GM19099 (cell line): Measurements from ENCODE around the gene DCPS.

Experiments
- POLR2A ChIP-seq: IDR thresholded peaks from 3 replicates; pipeline ENCODE4 v1.6.1; 2011; ENCODE audit warnings: low read depth; ENCODE audit not compliant: insufficient read length; ENCODE audit errors: extremely low read depth

The DCPS gene

DNA sequence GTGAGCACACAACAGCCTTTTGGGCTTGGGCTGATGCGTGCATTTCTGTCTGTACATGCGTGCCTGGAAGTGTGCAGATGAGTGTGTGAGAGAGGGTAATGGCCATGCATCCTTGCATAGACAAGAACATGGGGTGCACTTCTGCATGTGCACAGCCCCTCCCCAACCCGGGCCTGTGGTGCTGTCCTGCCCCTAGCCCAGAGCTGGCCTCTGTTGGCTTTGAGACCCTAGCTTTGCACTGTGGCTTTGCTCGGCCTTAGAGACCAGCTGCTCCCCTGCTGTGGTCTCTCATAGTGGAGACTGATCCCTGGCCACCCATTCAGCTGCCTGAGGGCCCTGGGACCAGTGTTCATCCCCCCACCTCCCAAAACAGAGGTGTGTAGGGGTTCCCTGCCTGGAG, 77.0 kb downstream of the DCPS start:
- TF ChIP-seq POLR2A = no peak

GRCh38 chr11:126383339-126384335, 79.8 kb downstream of the DCPS start:
- no peak for TF ChIP-seq POLR2A

GRCh38 chr11:126384449-126385070, 80.7 kb downstream of the DCPS start:
- no peak for TF ChIP-seq POLR2A

- no peak for TF ChIP-seq POLR2A
Measured at GRCh38 chr11:126385991-126386728, 82.3 kb downstream of the DCPS start.

- no peak for TF ChIP-seq POLR2A
Measured at GRCh38 chr11:126387857-126388256, 84.0 kb downstream of the DCPS start.

- TF ChIP-seq POLR2A = no peak
Measured at GRCh38 chr11:126390272-126390867, 86.5 kb downstream of the DCPS start.

DNA sequence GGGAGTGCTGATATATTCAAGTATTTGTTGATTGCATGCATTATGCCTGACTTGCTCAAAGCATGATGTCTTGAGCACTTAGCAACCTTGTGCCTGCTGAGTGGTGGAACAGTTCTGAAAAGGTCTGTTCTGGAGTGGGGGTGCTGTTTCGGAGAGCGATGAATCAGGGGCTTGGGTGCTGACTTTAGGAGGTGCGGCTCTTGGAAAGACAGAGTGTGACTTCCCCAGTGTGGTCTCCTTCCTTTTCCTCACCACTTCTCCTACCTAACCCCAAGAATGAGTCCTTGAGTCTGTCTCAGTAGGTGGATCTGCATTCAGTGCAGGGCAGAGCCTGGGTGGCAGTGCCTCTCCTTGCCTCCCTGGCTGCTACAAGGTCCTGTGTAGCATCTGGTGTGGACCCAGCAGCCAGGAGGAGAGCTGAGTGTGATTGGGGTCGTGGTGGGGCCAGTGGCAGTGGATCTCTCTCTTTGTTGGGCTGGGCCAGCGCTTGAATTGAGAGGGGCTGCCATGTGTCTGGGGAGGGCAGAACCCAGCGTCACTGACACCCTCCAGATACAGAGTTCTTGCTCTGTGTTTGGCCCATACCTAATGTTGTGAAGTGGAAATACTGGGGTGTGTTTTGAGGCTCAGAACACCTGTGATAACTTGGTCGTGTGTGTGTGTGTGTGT, 87.6 kb downstream of the DCPS start:
- no peak for TF ChIP-seq POLR2A

- no peak for TF ChIP-seq POLR2A
Measured at GRCh38 chr11:126391970-126392632, 88.2 kb downstream of the DCPS start.

GRCh38 chr11:126392633-126393013, 88.8 kb downstream of the DCPS start:
- no peak for TF ChIP-seq POLR2A

DNA sequence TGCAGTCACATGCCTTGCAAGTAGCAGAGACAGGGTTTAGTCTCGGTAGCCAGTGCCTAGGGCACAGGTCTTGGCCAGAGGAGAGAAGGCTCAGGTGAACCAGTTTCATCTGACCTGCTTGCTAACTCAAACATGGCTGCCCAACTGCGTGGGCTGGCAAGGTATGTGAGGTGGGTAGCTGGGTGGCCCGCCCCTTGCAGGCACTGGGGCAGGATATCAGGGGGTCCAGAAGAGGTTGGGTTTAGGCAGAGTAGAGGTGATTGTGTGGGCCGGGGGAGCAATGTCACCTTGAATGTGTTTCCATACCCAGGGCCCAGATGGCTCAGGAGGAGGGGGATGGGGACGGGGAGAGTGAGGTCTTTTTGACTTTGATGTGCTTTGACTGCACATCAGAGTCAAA, 89.3 kb downstream of the DCPS start:
- TF ChIP-seq POLR2A = no peak

- no peak for TF ChIP-seq POLR2A
Measured at GRCh38 chr11:126394036-126394435, 90.2 kb downstream of the DCPS start.
